ENCODE data around the gene BRD3.
"Not testable (repeated sequence)": the region's sequence is repeated elsewhere in the genome, so short reads cannot be mapped to it uniquely, and the experiment has no call there.

The BRD3 gene

GRCh38 chr9:134067904-134068743 is at the start of gene BRD3:
BRD3 (minus strand) TSS chr9:134068026; CDS start chr9:134053477, 14,549 bp downstream.
- DNase-seq, result peak; percentile 89

- no peak for DNase-seq
These were observed 44.7 kb upstream of the BRD3 start for GRCh38 chr9:134112561-134112960.

GRCh38 chr9:134111064-134111463 is 43.2 kb upstream of the BRD3 start:
- DNase-seq, result no peak

DNA sequence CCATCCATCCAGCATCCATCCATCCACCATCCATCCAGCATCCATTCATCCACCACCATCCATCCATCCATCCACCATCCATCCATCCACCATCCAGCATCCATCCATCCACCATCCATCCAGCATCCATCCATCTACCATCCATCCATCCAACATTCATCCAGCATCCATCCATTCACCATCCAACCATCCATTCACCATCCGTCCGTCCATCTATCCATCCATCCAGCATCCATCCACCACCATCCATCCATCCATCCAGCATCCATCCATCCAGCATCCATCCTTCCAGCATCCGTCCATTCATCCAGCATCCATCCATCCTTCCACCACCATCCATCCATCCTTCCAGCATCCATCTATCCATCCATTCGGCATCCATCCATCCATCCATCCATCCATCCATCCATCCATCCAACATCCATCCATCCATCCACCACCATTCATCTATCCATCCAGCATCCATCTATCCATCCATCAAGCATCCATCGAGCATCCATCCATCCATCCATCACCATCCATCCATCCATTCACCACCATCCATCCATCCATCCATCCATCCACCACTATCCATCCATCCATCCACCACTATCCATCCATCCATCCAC is 35.7 kb upstream of the BRD3 start:
- no peak for DNase-seq

- no peak for DNase-seq
These were observed 33.9 kb upstream of the BRD3 start for GRCh38 chr9:134101623-134102149.

DNA sequence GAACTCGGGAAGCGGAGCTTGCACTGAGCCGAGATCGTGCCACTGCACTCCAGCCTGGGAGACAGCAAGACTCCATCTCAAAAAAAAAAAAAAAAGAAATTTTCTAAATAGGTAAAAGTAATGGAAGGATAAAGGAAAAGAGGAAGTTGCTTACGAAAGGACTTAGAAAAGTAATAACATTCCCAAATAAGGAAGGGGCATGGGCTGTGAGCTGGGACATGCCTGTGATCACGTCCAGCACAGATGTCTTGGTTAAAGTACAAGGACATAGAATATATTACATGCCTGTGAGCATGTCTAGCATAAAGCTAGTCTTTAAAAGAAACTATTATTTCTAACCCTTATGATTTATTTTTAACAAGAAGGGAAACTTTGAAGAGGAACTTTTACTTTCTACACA is 33.3 kb upstream of the BRD3 start:
- not testable (repeated sequence) for DNase-seq

DNA sequence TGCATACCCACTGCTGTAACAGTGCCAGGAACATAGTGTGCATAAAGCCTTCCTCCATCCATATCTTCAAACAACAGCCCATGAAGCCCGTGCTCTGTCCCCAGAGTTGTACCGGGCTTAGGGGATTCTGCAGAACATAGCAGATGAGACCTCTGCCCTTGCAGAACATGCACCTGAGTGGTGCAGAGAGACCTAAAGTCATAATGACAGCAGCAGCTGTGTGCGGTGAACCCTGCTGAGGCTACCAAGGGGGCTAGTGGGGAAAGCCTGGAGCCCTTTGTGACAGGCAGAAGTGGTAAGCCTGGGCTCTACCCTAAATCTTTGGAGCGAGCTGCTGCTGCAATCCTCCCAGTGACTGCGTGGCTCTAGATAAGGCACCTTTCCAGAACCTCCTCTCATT is 32.2 kb upstream of the BRD3 start:
- DNase-seq, result no peak

DNA sequence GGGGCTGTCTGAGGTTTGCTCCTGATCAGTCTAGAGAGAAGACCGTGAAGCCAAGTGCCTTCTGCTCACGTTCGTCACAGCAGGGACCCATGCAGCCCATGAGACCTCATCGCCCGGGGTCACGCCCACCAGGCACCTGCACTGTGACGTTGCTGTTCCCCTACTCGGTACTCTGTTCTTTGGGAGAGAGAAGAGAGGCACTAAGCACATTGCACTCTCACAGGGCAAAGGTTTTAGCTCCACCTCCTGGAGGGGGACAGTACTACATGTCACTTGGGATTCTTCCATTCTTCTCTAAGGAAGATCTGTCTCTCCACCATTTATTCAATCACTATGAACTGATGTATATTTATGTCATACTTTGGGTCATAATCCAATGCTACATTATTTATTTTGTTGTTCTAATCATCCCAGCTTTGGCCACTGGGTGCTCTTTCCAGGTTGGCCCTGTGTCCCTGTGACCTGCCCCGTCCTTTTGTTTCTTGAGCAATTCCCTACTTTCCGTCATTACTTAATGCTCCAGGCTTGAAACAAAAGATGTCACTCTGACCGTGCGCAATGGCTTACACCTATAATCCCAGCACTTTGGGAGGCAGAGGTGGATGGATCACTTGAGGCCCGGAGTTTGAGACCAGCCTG is 31.4 kb upstream of the BRD3 start:
- peak; percentile 77 for DNase-seq

- no peak for DNase-seq
These were observed 22.1 kb upstream of the BRD3 start for GRCh38 chr9:134089972-134090371.

GRCh38 chr9:134088063-134088725 is 20.4 kb upstream of the BRD3 start:
- DNase-seq, result no peak

- no peak for DNase-seq
These were observed 17.8 kb upstream of the BRD3 start for GRCh38 chr9:134085674-134086073.

DNA sequence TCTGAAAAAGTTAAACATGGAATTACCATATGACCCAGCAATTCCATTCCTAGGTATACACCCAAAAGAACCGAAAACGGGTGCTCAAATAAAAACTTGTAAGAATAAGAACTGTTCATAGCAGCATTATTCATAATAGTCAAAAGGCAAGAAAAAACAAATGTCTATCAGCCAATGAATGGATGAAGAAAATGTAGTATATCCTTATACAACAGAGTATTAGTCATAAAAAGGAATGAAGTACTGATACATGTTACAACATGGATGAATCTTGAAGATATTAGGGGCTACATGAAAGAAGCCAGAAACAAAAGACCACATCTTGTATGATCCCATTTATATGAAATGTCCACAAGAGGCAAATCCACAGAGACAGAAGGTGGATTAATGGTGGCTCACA is 15.6 kb upstream of the BRD3 start:
- DNase-seq, result no peak

DNA sequence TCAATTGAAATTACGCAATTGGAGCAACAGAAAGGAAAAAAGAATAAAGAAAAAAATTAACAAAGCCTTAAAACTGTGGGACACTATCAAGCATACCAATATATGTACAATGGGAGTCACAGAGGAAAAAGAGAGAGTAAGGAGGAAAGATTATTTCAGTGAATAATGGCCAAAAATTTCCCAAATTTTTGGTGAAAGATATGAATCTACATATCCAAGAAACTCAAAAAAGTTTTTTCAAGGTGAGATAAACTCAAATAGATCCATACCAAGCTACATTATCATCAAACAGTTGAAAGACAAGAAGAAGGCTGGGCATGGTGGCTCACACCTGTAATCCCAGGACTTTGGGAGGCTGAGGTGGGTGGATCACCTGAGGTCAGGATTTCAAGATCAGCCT is 8.8 kb upstream of the BRD3 start:
- no peak for DNase-seq

- DNase-seq, result not testable (repeated sequence)
These were observed 7.9 kb upstream of the BRD3 start for GRCh38 chr9:134075689-134076088.

DNA sequence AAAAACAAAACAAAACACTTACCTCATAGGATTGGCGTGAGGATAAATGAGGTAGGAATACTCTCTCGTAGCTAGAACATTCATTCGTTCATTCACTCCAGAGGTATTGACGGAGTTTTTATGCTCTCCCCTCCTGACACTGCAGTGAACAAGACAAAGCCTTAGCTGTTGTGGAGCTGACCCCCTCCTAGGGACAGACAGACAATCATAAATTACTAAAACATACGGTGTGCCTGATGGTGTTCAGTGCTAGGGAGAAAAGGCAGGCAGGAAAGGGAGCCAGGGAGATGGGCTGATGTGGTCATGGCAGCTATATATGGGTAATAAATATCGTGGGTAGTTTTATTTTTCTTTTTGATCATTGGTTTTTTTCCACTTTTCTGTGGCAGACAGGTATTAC is 5.7 kb upstream of the BRD3 start:
- no peak for DNase-seq

- not testable (repeated sequence) for DNase-seq
These were observed 4.9 kb upstream of the BRD3 start for GRCh38 chr9:134072683-134073082.

GRCh38 chr9:134071149-134071548 is 3.3 kb upstream of the BRD3 start:
- no peak for DNase-seq

DNA sequence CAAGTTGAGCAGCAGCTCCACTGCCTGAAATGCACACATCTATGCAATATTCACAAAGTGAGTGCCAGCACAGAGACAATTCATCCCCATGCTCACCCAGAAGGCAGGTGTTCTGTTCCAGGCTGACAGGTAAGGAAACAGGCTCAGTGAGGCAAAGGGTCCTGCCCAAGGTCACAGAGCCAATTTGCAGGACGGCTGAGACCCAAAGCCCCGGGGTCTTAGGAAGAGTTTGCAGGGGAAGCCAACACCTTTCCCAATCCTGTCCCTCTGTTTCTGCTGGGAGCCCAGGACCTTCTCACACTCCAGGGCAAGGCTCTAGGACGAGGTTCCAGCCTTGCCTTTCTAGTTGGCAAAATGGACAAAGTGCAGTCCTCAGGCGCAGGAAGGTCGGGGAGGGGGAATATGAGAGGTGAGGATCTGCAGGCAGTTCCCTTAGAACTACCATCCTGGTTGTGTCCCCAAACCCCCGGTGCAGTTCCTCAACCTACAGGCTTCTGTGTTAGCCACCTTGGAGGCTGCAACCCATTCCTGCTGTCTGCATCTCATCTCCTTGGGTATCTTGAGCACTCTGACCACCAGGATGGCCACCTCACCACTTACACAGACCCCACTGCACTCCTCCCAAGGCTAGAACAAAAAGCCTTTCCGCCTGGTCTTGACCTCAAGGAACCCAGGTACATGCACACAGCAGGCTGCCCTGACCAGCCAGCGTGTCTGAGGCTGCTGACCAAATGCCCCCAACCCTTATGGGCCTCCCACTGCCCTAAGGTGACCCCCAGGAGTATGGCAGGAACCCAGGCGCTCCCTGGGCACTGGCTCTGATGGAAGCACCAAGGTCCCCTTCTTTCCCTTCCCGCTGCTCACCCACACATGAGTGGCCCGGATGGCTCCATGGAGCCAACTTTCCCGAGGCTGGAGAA is 1.9 kb upstream of the BRD3 start:
- no peak for DNase-seq

DNA sequence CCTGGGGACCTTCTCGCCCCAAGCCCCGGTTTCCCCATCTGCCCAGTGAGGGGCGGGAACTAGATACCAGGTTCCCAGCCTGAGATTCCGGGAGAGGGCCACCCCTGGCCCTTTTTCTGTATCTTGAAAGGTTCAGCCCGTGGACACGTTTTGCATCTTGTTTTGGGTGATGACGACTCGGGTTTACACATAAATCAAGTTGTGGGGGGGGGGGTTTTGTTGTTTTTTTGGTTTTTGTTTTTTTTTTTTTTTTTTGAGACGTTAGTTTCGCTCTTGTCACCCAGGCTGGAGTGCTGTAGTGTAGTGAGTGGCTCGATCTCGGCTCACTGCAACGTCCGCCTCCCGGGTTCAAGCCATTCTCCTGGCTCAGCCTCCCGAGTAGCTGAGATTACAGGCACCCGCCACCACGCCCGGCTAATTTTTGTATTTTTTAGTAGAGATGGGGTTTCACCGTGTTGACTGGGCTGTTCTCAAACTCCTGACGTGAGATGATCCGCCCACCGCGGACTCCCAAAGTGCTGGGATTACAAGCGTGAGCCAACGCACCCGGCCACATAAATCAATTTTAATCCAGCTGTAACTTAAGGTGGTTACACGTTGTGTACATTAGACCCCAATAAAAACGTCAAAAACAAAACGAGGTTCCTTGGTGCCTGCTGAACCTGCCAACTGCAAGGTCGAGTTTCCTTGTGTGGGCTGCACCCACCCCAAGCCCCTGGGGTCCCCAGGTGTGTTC is 1.1 kb upstream of the BRD3 start:
- no peak for DNase-seq

DNA sequence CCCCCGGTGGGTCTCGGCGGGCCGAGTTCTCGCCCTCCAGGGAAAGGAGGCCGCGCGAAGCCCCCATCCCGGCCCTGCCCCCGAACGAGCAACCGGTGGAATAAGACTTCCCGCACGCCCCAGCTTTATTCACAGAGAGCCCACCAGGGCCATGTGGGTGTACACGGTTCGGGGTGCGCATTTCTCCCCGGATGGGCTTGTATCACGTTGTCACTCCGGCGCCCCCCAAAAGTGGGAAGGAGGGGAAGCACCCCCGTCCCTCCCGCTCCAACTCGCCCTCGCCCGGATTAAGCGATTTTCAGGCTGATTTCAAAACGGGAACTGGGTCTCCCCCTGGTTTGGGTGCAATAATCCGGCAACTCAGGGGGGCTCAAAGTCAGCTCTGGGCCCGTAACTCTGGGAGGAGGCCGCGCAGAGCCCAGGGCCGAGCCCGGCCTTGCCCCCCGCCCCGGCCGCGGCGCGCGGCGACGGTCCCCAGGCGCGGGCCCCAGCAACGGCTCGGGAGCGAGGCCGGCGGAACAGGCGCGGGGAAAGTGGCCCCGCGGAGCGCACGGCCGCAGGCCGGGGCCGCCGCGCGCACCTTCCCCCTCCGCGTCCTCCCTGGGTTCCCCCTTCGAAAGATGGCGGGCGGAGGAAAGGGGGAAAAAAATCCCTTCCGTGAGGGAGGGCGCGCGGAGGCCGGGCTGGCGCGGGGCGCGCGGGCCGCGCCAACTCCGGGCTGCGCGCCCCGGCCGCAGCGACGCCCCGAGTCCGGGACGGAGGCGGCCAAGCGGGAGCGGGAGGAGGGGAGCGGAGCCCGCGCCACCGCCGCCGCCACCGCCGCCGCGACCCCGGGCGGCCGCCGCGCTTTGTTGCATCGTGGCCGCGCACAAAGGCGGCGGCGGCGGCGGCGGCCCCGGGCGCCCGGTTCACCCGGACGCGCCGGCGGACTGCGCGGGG is 644 bp downstream of the BRD3 start:
- peak; percentile 71 for DNase-seq

Measured in activated CD8-positive, alpha-beta memory T cell treated with anti-CD3 and anti-CD28 coated beads, Interleukin-2, amount 50 U/mL, for 48 hours (primary cell).